Ovary (tissue), 9 donors: ENCODE results near the gene XPO6. TPM values are rescaled to one million over a fixed set of nuclear protein-coding genes. Genes with fewer than 3 reads are reported as not detected.

Experiments
- DNase-seq, 5 donors: peaks; one replicate each; pipeline ENCODE4 v3.0.0-alpha.2; 2019 to 2020
- H3K27ac ChIP-seq, 2 donors: fragments of 200-600 bp; one replicate each; pipeline versions ENCODE4 v1.5.1 to v1.8.0; 2019 to 2022
- H3K27me3 ChIP-seq: fragments of 200-600 bp; one replicate; pipeline ENCODE4 v1.8.0; 2022
- H3K36me3 ChIP-seq: fragments of 200-600 bp; sonication (generic); one replicate; pipeline ENCODE4 v1.5.1; 2019
- H3K4me1 ChIP-seq: one replicate; pipeline ENCODE4 v1.8.1; 2013; ENCODE audit warnings: mild to moderate bottlenecking, moderate library complexity; ENCODE audit not compliant: insufficient read depth
- H3K4me3 ChIP-seq: fragments of 200-600 bp; sonication (generic); one replicate; pipeline ENCODE4 v1.5.1; 2017
- H3K9me3 ChIP-seq, 2 donors: fragments of 200-600 bp in 1 of 2; sonication (generic) in 1 of 2; one replicate each; pipeline versions ENCODE4 v1.5.1 to v1.8.1; 2013 to 2019; ENCODE audit warnings: mild to moderate bottlenecking in 1 of 2, moderate library complexity in 1 of 2
- CTCF ChIP-seq, 3 donors: fragments of 450-650 bp in 2 of 3; fragments of 200-600 bp in 1 of 3; IDR thresholded peaks; one replicate each; pipeline versions ENCODE4 v1.5.1 to v1.8.0; 2016 to 2022; ENCODE audit warnings: antibody characterized with exemption in 3 of 3, mild to moderate bottlenecking in 1 of 3
- EP300 ChIP-seq: sonication (generic); formaldehyde crosslinking; IDR thresholded peaks from one replicate; pipeline ENCODE4 v1.6.1; 2017; ENCODE audit warnings: antibody characterized with exemption
- POLR2A ChIP-seq: fragments of 450-650 bp; IDR thresholded peaks from one replicate; pipeline ENCODE4 v1.6.1; 2017; ENCODE audit warnings: antibody characterized with exemption, mild to moderate bottlenecking, moderate library complexity
- WGBS, 3 donors: extraction: QIAGEN DNeasy Blood & Tissue Kit in 1 of 3; methylation state at CpG; one replicate each; pipeline versions ENCODE4 v1.1.5 to v1.1.7; 2013 to 2017; 5-methylcytosine and 5-hydroxymethylcytosine counted together
- intact Hi-C, 4 donors: fragments of 100-400 bp; cut with DNase I; formaldehyde crosslinking; loops; one replicate each; pipeline versions ENCODE4 v1.11.0 to v1.15.1; 2022 to 2023
- polyA plus RNA-seq, 2 donors: library from polyadenylated mRNA; stranded (reverse); fragments of 200-250 nt in 1 of 2; fragments of 350-450 nt in 1 of 2; fragmentation: Illumina TruSeq in 1 of 2; extraction: RNeasy Lipid Tissue Mini Kit (QIAGEN cat#74804) in 1 of 2; gene quantifications; one replicate each; pipeline ENCODE4 v1.2.3, GENCODE V29; 2013 to 2014
- total RNA-seq, 7 donors: library from RNA; depleted of rRNA in 2 of 7; stranded (reverse); fragments of >200 nt in 2 of 7; fragmentation: NEBNext Ultra II Directional in 3 of 7; extraction: Animal tissue kit (Norgen Biotek cat#: 25700) in 3 of 7; gene quantifications; one replicate each; pipeline versions ENCODE4 v1.1.0 to v1.2.4, GENCODE V29; 2016 to 2023
- donor health status: DM: no; HTN: no; CAD: no; lungs with moderate emphysema.
- donor health status: DM: no; HTN: no; CAD: no.
- donor health status: Bipolar disorder and iron deficiency.
- donor health status: DM: yes; HTN: yes; CAD: no.
- donor health status: DM: no; HTN: no; CAD: no.
- donor health status: DM: yes; HTN: yes; CAD: no.

XPO6 gene
- total and polyA plus RNA-seq, 9 donors = 30.3 to 98.2 (median 65.0) TPM

GRCh38 chr16:28168991-28169554 is 42.7 kb downstream of the XPO6 start:
- whole genome bisulfite sequencing, 3 donors = 88 to 92% (median 91%) methylated on average over 6 of the region's 6 CpGs
- Histone ChIP-seq H3K4me3 (no peak overlapping the region), H3K27me3 (no peaks in the 10 kb centered on the region), H3K4me1 (no peaks in the 10 kb centered on the region), H3K36me3 (no peaks in the 10 kb centered on the region), H3K27ac (no peak overlapping the region), H3K9me3 (no peaks in the 10 kb centered on the region)
- TF ChIP-seq CTCF (IDR thresholded peaks at IDR 0.05) = no peak
- TF ChIP-seq EP300 = no peak
- TF ChIP-seq POLR2A = no peak
- no peak for DNase-seq
- intact Hi-C loops = no loop called here

GRCh38 chr16:28167730-28168129 is 44.0 kb downstream of the XPO6 start:
- H3K9me3 ChIP-seq = no peaks in the 10 kb centered on the region
- H3K36me3 ChIP-seq = no peaks in the 10 kb centered on the region
- TF ChIP-seq CTCF (IDR thresholded peaks at IDR 0.05) = no peak
- TF ChIP-seq EP300 = no peak
- no peak for TF ChIP-seq POLR2A
- H3K4me1 ChIP-seq = peaks cover 5% of the 10 kb centered on the region
- no peak overlapping the region for H3K27ac ChIP-seq
- no peak overlapping the region for H3K4me3 ChIP-seq
- no peak for DNase-seq
- intact Hi-C loops = no loop called here
- WGBS, 3 donors = 79 to 97% (median 95%) methylated on average over 3 of the region's 3 CpGs
- no peaks in the 10 kb centered on the region for H3K27me3 ChIP-seq

GRCh38 chr16:28167221-28167620 is 44.5 kb downstream of the XPO6 start:
- H3K36me3 ChIP-seq = no peaks in the 10 kb centered on the region
- intact Hi-C loops = no loop called here
- H3K4me3 ChIP-seq = no peak overlapping the region
- H3K4me1 ChIP-seq = peaks cover 5% of the 10 kb centered on the region
- TF ChIP-seq CTCF (IDR thresholded peaks at IDR 0.05) (no peak), POLR2A (no peak), EP300 (no peak)
- H3K27me3 ChIP-seq = no peaks in the 10 kb centered on the region
- H3K9me3 ChIP-seq = no peaks in the 10 kb centered on the region
- no peak for DNase-seq
- no peak overlapping the region for H3K27ac ChIP-seq
- WGBS, 3 donors = 94 to 96% (median 95%) methylated on average over 7 of the region's 7 CpGs

- DNase-seq = no peak
- H3K4me1 ChIP-seq = peaks cover 5% of the 10 kb centered on the region
- no peaks in the 10 kb centered on the region for H3K27me3 ChIP-seq
- no peaks in the 10 kb centered on the region for H3K36me3 ChIP-seq
- intact Hi-C loops = no loop called here
- H3K4me3 ChIP-seq = no peak overlapping the region
- H3K9me3 ChIP-seq = no peaks in the 10 kb centered on the region
- TF ChIP-seq CTCF (IDR thresholded peaks at IDR 0.05) = no peak
- no peak for TF ChIP-seq EP300
- TF ChIP-seq POLR2A = no peak
- WGBS, 3 donors = 84 to 87% (median 87%) methylated on average over 5 of the region's 5 CpGs
- no peak overlapping the region for H3K27ac ChIP-seq
Observed at GRCh38 chr16:28166394-28167208, 45.2 kb downstream of the XPO6 start.
